ENCODE data around the gene ICE1.

The ICE1 gene

GRCh38 chr5:5422819-5423515, 490 bp downstream of the ICE1 start:
- ChIA-PET POLR2A (interaction anchor here (0.7 to 1.1 kb wide), 2 partner anchors 8 to 381 kb away, joined by 3 to 5 read pairs; no protein-coding TSS in a partner anchor), CTCF (interaction anchor here (1.0 to 5.8 kb wide), 8 partner anchors 14 to 544 kb away, joined by 3 to 26 read pairs (median 6); partner anchors contain the start of gene ADAMTS16)
- no peak for DNase-seq (ENCODE audit: extremely low spot score)
- no peak for TF ChIP-seq CTCF (IDR thresholded peaks at IDR 0.05; ENCODE audit: control extremely low read depth, extremely low read depth, low read depth, missing control alignments)

GRCh38 chr5:5423586-5423985, 1.1 kb downstream of the ICE1 start:
- CTCF ChIA-PET = interaction anchor here (1.0 to 3.1 kb wide), 4 partner anchors 14 to 544 kb away, joined by 3 to 9 read pairs (median 4); no protein-coding TSS in a partner anchor
- no peak for TF ChIP-seq CTCF (IDR thresholded peaks at IDR 0.05; ENCODE audit: control extremely low read depth, extremely low read depth, low read depth, missing control alignments)
- POLR2A ChIA-PET = no interaction called here
- no peak for DNase-seq (ENCODE audit: extremely low spot score)

GRCh38 chr5:5424736-5425135, 2.3 kb downstream of the ICE1 start:
- TF ChIP-seq CTCF (IDR thresholded peaks at IDR 0.05; ENCODE audit: control extremely low read depth, extremely low read depth, low read depth, missing control alignments) = no peak
- CTCF ChIA-PET = interaction anchor here (1.0 to 1.7 kb wide), 3 partner anchors 12 to 28 kb away, joined by 3 to 4 read pairs (median 3); no protein-coding TSS in a partner anchor

GRCh38 chr5:5430136-5430535, 7.7 kb downstream of the ICE1 start:
- no peak for DNase-seq (ENCODE audit: extremely low spot score)
- POLR2A ChIA-PET = interaction anchor here (1.2 kb wide), 1 partner anchor 8 kb away, joined by 5 read pairs; the partner anchor contains the start of gene ICE1
- no peak for TF ChIP-seq CTCF (IDR thresholded peaks at IDR 0.05; ENCODE audit: control extremely low read depth, extremely low read depth, low read depth, missing control alignments)
- CTCF ChIA-PET = interaction anchor here (1.6 to 2.2 kb wide), 2 partner anchors 12 to 13 kb away, joined by 5 to 9 read pairs; no protein-coding TSS in a partner anchor

More at GRCh38 chr5:5424736-5425135, 2.3 kb downstream of the ICE1 start:
- no peak for DNase-seq (ENCODE audit: extremely low spot score)
- POLR2A ChIA-PET = no interaction called here

- POLR2A ChIA-PET = no interaction called here
- CTCF ChIA-PET = interaction anchor here (1.7 kb wide), 1 partner anchor 10 kb away, joined by 4 read pairs; no protein-coding TSS in a partner anchor
- DNase-seq (ENCODE audit: extremely low spot score) = no peak
- no peak for TF ChIP-seq CTCF (IDR thresholded peaks at IDR 0.05; ENCODE audit: control extremely low read depth, extremely low read depth, low read depth, missing control alignments)
Measured at GRCh38 chr5:5432020-5432707, 9.7 kb downstream of the ICE1 start.

- ChIA-PET CTCF (interaction anchor here (1.1 to 2.6 kb wide), 3 partner anchors 12 to 18 kb away, joined by 3 to 10 read pairs (median 4); partner anchors contain the start of gene ICE1), POLR2A (no interaction called here)
- no peak for TF ChIP-seq CTCF (IDR thresholded peaks at IDR 0.05; ENCODE audit: control extremely low read depth, extremely low read depth, low read depth, missing control alignments)
- no peak for DNase-seq (ENCODE audit: extremely low spot score)
Measured at GRCh38 chr5:5436203-5436760, 13.8 kb downstream of the ICE1 start.
